Endothelial cell (in vitro differentiated cells): ENCODE results near the gene SBF2. TPM values are rescaled to one million over a fixed set of nuclear protein-coding genes. Genes with fewer than 3 reads are reported as not detected.

Experiments
- DNase-seq: peaks from one replicate; pipeline ENCODE4 v3.0.0; 2021; ENCODE audit warnings: low spot score
- H3K27ac Mint-ChIP-seq: one replicate; pipeline ENCODE4 v1.8.0; 2021; ENCODE audit warnings: mixed read lengths, inconsistent platforms; ENCODE audit not compliant: unreplicated experiment
- H3K27me3 Mint-ChIP-seq: one replicate; pipeline ENCODE4 v1.8.0; 2021; ENCODE audit warnings: mild to moderate bottlenecking, moderate library complexity, mixed read lengths, inconsistent platforms; ENCODE audit not compliant: unreplicated experiment
- H3K36me3 Mint-ChIP-seq: one replicate; pipeline ENCODE4 v1.8.0; 2021; ENCODE audit warnings: mild to moderate bottlenecking, low read depth, mixed read lengths, inconsistent platforms; ENCODE audit not compliant: unreplicated experiment
- H3K4me1 Mint-ChIP-seq: one replicate; pipeline ENCODE4 v1.8.0; 2021; ENCODE audit warnings: mild to moderate bottlenecking, mixed read lengths, inconsistent platforms; ENCODE audit not compliant: unreplicated experiment
- H3K4me3 Mint-ChIP-seq: one replicate; pipeline ENCODE4 v1.8.0; 2021; ENCODE audit warnings: mild to moderate bottlenecking, mixed read lengths, inconsistent platforms; ENCODE audit not compliant: unreplicated experiment
- H3K9me3 Mint-ChIP-seq: one replicate; pipeline ENCODE4 v1.8.0; 2021; ENCODE audit warnings: mixed read lengths, inconsistent platforms; ENCODE audit not compliant: unreplicated experiment
- total RNA-seq: library from RNA; stranded (reverse); fragmentation: NEBNext Ultra II Directional; extraction: Animal tissue kit (Norgen Biotek cat#: 25700); gene quantifications from one replicate; pipeline ENCODE4 v1.2.1, GENCODE V29; 2021; ENCODE audit not compliant: unreplicated experiment
- TF ChIP-seq, protein P1 (sequence below): fragments of 200-600 bp; sonication (generic); IDR thresholded peaks from one replicate; pipeline ENCODE4 v1.5.0; 2021; ENCODE audit warnings: antibody characterized with exemption; ENCODE audit not compliant: unreplicated experiment

SBF2 gene
- total RNA-seq, 1 donor from 2014 or later: 40.8 TPM

DNA sequence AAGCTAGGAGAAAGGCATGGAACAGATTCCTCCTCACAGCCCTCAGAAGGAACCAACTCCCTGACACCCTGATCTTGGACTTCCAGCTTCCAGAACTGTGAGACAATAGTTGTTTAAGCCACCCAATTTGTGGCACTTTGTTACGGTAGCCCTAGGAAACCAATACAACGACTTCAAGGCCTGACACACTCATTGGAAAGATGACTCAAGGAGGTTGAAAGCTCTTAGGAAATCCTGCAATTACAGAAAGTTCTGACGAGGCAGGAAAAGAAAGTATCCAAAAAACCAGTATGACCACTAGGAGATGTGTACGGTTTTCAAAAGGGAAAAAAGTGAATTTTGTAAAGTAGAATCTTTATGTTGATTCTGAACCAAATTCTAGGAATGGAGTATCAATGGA, 468.7 kb downstream of the SBF2 start:
- no peak for DNase-seq
- no peak overlapping the region for H3K4me3 Mint-ChIP-seq
- no peaks in the 10 kb centered on the region for H3K36me3 Mint-ChIP-seq
- H3K27ac Mint-ChIP-seq: no peak overlapping the region
- peaks cover 2% of the 10 kb centered on the region for H3K27me3 Mint-ChIP-seq
- H3K9me3 Mint-ChIP-seq: no peaks in the 10 kb centered on the region
- H3K4me1 Mint-ChIP-seq: peaks cover 4% of the 10 kb centered on the region
- TF ChIP-seq, protein P1, sequence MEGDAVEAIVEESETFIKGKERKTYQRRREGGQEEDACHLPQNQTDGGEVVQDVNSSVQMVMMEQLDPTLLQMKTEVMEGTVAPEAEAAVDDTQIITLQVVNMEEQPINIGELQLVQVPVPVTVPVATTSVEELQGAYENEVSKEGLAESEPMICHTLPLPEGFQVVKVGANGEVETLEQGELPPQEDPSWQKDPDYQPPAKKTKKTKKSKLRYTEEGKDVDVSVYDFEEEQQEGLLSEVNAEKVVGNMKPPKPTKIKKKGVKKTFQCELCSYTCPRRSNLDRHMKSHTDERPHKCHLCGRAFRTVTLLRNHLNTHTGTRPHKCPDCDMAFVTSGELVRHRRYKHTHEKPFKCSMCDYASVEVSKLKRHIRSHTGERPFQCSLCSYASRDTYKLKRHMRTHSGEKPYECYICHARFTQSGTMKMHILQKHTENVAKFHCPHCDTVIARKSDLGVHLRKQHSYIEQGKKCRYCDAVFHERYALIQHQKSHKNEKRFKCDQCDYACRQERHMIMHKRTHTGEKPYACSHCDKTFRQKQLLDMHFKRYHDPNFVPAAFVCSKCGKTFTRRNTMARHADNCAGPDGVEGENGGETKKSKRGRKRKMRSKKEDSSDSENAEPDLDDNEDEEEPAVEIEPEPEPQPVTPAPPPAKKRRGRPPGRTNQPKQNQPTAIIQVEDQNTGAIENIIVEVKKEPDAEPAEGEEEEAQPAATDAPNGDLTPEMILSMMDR: no peak

DNA sequence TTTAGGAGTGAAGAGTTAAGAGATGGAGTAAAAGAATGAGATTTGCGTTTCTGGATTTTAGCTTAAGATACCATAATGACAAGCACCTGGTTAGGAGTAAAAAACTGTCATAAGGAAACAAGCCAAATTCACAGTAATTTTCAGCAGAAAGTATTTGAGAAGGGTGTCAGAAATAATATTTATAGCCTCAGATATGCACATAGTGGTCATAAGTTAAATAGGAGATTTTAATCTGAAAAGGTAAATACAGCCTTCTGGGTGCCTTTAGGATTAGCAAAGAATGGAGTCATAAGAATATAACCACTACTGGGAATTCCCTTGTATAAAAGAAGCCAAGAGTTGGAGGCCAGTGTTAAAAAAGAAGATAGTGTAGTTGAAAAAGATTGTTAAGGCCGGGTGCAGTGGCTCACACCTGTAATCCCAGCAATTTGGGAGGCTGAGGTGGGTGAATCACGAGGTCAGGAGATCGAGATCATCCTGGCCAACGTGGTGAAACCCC, 470.1 kb downstream of the SBF2 start:
- H3K9me3 Mint-ChIP-seq: no peaks in the 10 kb centered on the region
- TF ChIP-seq, protein P1: no peak
- peaks cover 2% of the 10 kb centered on the region for H3K27me3 Mint-ChIP-seq
- H3K36me3 Mint-ChIP-seq: no peaks in the 10 kb centered on the region
- no peak overlapping the region for H3K27ac Mint-ChIP-seq
- H3K4me3 Mint-ChIP-seq: no peak overlapping the region
- H3K4me1 Mint-ChIP-seq: peaks cover 4% of the 10 kb centered on the region
- no peak for DNase-seq

DNA sequence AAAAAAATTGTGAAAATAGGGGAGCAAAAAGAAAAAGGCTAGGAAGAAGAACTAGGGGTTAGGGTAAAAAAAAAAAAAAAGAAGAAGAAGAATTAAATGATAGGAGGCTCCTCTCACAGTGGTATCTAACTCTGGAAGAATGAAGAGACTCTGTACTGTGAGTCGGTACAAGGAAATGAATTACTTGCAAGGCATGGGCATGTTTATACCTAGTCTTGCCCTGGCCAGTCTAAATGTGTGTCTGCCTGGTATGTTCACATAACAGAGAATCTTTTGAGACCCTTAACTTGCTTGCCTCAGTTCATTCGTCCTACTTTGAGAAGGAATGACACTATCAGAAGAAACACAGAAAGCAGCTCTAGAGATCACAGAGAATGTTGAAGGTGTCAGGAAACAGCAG, 470.6 kb downstream of the SBF2 start:
- Mint-ChIP-seq H3K27me3 (peaks cover 2% of the 10 kb centered on the region), H3K4me1 (peaks cover 4% of the 10 kb centered on the region), H3K4me3 (no peak overlapping the region), H3K36me3 (no peaks in the 10 kb centered on the region), H3K27ac (no peak overlapping the region), H3K9me3 (no peaks in the 10 kb centered on the region)
- TF ChIP-seq, protein P1: no peak
- no peak for DNase-seq

DNA sequence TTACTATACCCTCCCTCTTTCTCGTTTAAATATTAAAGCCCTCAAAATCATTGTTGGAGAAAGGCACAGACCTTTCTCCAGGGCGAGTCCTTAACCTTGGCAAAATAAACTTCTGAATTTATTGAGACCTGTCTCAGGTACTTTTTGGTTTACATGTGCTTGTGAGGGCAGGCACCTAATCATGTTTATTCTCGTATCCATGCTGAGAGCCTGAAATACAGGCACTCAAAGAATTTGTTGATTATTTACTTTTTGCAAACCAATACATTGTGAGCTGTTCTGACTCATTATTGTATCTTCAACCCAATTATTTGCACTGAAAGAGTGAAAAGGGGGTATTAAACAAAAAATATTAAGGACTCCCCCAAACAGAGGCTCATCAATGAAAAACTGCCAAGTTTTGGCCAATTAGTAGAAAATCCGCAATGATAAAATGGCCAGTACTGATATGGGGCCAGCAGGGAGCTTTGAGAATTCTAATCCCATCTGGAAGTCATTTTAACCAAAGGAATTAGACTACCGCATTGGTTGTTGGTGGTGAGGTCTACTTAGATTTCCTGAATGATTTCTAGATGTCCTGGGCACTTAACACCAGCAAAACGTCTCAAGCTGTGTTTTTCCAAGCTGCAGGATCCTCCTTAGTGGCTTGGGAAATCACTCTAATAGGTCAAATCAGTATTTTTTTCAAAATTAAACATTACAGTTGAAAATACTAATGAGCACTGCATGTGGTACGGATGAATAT, 472.8 kb downstream of the SBF2 start:
- H3K27me3 Mint-ChIP-seq: peaks cover 2% of the 10 kb centered on the region
- no peaks in the 10 kb centered on the region for H3K4me1 Mint-ChIP-seq
- TF ChIP-seq, protein P1: no peak
- no peaks in the 10 kb centered on the region for H3K9me3 Mint-ChIP-seq
- H3K4me3 Mint-ChIP-seq: no peak overlapping the region
- DNase-seq: no peak
- H3K27ac Mint-ChIP-seq: no peak overlapping the region
- H3K36me3 Mint-ChIP-seq: no peaks in the 10 kb centered on the region

DNA sequence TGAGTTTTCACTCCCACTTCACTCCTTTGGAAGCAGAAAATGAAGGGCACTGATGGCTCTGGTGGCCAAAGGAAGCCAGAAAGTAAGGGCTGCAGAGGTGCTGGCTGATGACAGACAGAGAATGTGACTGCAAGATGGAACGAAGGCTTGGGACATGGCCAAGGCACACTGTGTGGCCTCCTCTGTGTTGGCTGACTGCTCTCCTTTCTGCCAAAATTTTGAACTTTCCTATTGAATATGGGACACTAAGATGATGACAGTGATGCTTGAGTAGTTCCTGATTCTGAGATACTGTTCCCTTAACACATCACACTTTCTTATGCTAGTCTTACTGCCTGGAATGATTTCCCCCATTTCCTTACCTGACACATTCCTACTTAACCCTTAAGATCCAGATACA, 473.8 kb downstream of the SBF2 start:
- no peaks in the 10 kb centered on the region for H3K9me3 Mint-ChIP-seq
- H3K36me3 Mint-ChIP-seq: no peaks in the 10 kb centered on the region
- no peak overlapping the region for H3K4me3 Mint-ChIP-seq
- peaks cover 2% of the 10 kb centered on the region for H3K27me3 Mint-ChIP-seq
- no peaks in the 10 kb centered on the region for H3K4me1 Mint-ChIP-seq
- no peak overlapping the region for H3K27ac Mint-ChIP-seq
- TF ChIP-seq, protein P1: no peak
- no peak for DNase-seq
